Hematopoietic multipotent progenitor cell treated with erythropoietin and hydrocortisone succinate and interleukin-3 and kit ligand, for 8 days (in vitro differentiated cells): ENCODE data around the gene IGFN1.

ENCODE experiments used
- DNase-seq: peaks from one replicate; pipeline ENCODE4 v3.0.0-alpha.2; 2015

Gene IGFN1

DNA sequence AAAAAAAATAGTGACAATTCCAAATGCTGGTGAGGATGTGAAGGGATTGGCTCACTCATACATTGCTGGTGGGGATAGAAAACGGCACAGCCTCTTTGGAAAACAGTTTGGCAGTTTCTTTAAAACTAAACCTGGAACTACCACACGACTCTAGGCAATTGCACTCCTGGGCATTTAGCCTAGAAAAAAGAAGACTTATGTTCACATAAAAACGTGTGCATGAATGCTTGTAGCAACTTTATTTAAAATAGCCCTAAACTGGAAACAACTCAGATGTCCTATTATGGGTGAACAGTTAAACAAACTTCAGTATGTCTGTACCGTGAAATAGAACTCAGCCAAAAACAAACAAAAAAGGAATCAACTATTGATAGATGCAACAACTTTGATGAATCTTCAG lies 26.9 kb upstream of the IGFN1 start:
- DNase-seq, result no peak

DNA sequence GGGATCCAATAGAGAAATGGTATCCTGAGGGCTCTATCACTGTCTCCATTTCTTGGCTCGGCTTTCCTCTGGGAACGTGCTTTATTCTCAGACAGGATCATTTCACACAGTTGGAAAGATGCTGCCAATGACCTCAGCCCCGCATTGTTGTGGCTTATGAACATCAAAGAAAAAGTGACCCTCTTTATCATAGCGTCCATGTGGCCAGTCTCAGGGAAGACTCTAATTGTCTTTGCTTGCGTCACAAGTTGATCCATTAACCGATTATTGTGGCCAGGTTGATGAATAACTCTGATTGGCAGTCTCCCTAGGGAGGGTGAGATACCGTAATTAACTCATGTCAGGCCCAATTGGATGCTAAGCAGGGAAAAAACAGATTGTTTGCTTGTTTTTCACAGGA lies 26.0 kb upstream of the IGFN1 start:
- DNase-seq, result no peak

DNA sequence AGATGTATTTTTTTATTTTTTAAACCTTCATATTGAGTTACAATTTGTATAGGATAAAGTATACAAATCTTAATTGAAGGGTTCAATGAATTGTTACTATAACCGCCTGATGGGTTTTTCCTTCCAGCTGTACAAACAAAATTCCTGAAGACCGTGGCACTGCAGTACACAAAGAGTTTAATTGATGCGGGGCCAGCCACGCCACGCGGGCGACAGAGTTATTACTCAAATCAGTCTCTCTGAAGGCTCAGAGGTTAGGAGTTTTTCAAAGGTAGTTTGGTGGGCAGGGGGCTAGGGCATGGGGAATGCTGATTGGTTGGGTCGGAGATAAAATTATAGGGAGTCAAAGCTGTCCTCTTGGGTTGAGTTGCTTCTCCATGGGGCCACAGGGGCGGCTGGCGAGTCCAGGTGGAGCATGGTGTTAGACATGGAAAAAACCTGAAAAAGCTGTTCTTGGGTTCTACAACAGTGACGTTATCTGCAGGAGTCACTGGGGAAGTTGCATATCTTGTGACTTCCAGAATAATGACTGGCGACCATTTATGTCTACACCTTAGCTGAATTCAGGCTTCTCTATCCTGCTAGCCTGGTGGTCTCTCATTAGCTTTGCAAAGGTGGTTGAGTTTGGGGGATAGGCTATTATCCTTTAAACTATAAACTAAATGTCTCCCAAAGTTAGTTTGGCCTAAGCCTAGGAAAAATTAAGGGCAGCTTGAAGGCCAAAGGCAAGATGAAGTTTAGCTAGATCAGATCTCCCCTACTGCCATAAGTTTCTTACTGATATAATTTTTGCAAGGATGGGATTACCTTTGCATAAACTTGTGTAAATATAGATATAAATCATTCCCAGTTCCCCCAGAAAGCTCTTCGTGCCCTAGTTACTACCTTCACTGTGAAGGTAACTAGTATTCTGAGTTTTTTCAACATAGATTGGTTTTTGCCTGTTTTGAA lies 23.3 kb upstream of the IGFN1 start:
- DNase-seq, result no peak

DNA sequence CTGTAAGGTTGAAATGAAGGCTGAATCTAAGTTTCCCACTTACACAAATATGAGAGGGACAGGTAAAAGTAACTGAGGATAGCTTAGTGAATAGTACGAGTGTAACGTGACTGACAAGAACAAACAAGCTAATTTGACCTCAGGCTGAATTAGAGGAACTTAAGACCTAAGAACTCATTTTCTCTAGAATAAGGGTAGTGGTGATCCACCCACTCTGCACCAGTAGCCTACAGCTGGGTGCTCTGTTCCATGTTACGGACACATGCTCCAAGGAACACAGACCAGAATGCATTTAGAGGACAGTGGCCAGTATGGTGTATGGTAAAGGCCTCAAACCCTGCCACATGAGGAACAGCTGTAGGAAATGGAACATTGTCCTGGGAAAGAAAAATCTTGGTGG lies 21.4 kb upstream of the IGFN1 start:
- no peak for DNase-seq

DNA sequence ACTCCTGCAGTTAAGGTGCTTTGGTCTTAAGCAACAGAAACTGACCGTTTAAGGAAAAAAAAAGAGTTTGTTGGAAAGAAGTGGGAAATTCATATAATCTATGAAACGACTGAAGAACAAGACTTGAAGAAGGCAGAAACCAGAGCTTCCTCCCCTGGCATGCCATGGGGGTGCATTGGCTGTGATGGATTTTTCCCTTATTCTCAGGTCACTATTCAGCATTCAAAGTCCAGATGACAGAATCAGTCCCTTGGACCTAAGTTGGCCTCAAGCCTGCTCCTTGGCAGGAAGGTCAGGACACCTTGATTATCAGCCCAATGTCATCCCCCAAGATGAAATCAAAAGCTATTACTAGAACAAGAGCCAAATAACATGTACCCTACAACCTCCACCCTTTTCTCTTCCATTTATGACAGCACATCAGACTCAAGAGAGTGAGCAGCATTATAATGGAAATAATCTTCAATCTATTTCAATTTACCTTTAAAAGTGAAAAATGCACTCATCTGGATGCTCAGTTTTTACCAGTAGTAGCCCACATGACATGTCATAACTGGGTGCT lies 20.6 kb upstream of the IGFN1 start:
- DNase-seq, result no peak

DNA sequence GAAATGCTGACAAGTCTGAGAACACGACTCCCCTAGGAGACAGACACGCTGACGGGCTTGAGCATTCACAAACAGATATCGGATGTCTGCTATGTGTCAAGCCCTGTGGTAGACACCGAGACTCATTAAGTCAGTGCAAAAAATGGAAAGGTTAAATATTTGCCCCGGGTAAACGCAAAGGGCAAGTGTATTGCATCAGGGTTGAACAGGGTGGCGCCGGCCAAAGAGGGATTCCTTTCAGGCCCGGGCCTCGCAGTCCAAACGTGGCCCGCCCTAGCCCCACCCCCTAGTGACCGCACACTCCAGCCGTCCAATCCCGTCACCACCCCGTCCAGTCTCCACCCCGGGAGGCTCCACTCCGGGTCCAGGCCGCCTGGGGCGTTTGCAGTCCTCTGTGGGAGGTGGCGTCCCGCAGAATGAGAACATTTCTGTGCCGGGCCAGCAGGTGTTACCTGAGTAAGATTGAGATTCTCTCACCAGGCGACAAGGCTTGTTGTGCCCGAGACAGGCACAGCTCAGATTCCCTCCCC lies 20.0 kb upstream of the IGFN1 start:
- DNase-seq, result peak; percentile 86

DNA sequence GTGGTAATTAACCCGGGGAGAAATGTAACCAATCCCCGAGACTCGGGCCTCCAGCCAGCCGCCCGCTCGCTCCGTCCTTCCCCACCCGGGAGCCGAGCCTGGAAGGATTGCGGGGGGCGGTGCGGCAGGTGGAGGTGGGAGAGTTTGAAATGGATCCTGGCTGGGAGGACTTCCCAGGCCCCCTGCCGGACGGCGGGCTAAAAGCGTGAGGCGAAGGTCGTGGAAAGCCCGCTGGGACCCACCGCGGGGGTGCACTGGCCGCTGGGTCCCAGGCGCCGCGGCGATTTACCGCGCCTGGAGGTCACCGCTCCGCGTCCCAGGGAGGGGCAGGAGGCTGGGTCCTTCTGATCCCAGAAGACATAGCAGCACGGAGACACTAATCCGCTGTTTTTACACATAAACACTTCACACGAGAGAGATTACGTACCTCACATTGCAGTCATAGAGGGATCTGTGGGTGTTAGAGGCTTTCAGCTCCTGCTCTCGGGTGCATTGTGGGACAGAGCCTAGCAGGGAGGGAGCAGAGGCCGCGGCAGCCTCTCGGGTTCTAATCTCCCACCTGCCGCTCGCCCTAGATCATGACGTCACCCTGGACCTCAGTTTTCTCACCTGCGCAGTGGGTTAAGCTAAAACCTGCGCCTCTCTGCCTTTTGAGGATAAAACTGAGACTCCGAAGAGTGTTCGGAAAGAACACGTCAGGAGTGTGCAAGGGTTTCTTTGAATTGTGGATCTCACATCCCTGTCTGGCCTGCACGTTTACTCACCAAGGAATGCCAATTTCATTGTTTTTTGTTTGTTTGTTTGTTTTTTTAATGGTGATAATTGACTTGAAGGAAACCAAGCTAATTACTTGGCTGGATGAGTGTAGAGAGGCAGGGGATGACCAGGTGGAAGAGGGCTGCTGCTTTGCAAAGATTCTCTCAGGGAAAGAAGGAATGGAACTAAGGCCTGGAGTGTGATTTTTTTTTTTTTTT lies 19.3 kb upstream of the IGFN1 start:
- DNase-seq, result peak; percentile 44

DNA sequence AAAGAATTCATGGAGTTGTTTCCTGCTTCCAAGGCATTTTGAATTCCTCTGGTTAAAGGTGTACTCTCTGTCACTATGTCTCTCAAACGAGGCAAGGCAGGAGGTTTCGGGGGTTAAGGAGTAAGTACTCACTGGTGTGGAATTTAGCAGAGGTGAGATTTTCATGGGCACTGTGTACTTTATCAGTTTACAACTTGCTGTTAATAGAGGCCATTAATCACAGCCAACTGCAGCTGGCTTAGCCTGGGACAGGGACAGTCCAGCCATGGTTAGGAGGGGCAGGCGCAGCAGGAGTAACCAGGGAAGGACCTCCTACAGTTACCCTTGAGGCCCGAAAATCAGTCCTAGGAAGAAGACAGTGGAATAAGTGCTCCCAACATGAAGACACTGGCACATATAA lies 18.3 kb upstream of the IGFN1 start:
- no peak for DNase-seq

DNA sequence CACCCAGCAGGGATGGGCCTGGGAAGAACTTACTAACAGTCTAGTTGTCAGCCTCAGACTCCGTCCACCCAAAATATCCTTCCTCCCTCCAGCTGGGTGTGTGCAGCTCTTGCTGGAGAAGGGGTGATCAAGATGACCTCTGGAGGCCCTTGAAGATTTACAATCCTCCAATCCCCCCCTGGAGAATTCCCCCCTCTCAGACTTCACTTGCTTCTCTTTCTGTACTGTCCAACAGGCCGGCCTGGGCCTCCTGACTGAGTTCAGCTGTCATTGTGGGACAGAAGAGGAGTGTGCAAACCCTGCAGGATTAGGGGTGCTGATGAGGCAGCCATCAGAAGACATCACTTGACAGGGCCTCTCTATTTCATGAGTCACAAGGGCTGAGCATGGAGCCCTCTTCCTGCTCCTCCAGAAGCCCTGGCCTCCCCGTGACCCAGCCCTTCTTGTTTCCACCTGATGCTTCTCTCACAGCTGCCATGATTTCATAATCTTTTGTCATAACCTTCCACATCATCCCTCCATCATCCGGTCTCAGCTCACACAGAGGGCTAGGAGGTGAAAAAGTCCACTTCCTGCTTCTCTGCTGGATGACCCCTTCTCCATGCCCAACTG lies 17.5 kb upstream of the IGFN1 start:
- no peak for DNase-seq

DNA sequence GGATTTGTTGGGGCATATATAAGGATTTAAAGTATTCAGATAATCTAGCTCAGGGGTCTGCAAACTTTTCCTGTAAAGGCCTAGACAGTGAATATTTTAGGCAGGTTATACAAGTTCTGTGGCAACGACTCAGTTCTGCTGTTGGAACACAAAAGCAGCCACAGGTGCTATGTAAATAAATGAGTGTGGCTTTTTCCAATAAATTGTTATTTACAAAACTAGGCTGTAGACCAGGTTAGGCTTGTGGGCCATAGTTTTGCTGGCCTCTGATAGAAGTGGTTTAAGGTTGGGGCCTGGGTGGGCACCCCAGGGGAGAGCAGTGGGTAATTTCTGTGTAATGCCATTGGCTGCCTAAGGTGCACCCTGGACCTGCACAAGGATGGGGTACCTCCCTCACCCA lies 16.9 kb upstream of the IGFN1 start:
- DNase-seq, result no peak

DNA sequence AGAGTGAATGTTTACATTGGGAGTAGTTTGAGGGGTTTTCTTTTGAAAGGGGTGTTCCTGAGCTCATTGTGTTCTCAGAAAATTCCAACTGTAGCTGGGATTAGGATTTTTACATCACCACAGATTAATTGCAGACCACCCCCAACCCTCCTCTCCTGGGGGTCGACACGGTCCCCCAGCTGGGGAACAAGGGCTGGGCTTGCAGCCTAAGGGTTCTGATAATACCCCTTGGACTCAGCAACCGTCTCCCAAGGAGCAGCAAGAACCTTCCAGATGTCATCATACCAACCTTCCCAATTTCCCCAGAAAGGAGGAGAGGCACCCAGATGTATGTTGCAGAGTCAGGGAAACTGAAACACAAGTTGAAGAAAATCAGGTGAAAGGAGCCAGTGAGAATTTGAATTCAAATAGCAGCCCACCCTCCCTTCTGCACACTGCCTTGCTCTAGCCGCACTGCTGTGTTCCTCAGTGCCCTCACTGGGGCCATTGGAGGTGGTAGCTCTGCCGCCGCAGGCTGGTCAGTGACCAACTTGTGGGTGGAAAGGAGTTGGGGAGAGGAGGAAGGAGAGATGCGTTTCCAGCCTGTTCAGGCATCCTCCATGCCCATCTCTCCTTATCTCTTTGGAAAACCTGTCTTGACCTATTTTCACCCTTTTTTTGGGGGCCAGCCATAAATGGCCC lies 14.7 kb upstream of the IGFN1 start:
- no peak for DNase-seq

DNA sequence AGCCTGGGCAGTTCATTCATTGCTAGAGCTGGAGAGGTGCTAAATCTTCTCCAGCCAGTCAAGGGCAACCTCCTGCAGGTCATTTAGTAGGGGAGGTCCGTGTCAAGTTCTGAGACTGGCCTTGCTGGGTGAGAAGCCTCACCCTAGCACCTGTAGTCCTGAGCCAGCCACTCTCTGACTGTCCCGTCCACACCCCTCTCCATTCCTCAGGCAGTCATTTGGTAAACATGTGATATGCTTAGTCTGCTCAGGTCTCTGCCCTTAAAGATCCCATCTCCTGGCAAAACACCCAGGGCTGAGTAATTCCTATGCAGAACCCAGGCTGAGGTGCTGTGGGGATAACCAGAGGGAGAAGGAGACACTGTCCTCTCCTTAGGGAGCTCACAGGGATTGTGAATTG lies 13.7 kb upstream of the IGFN1 start:
- no peak for DNase-seq

DNA sequence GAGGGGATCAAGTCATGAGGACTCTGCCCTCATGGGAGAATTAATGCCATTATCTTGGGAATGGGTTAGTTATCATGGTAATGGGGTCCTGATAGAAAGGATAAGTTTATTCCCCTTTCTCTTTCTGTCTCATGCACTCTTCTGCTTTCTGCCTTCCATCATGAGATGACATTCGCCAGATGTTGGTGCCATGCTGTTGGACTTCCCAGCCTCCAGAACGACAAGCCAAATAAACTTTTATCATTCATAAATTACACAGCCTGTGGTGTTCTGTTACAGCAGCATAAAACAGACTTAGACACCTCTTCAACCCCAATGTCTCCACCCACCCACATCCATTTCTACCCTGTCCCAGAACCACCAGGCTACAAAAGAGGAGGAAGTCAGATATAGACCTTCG lies 11.9 kb upstream of the IGFN1 start:
- no peak for DNase-seq

DNA sequence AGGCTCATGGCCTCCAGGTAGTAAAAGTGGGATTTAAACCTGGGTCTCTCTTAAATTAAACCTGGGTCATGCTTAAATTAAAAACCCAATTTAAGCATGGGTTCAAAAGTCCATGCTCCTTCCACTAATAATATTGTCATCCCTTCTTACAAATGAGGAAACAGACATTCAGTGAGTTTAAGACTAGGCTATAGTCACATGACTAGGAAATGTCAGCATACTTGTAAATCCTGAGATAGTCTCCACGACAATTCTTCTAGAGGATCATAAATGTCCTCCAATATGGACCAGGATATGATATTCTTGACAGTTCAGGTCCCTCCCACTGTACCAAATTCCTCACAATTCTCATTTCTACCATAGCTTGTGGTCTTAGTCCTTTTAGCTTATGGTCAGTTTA lies 10.5 kb upstream of the IGFN1 start:
- no peak for DNase-seq

DNA sequence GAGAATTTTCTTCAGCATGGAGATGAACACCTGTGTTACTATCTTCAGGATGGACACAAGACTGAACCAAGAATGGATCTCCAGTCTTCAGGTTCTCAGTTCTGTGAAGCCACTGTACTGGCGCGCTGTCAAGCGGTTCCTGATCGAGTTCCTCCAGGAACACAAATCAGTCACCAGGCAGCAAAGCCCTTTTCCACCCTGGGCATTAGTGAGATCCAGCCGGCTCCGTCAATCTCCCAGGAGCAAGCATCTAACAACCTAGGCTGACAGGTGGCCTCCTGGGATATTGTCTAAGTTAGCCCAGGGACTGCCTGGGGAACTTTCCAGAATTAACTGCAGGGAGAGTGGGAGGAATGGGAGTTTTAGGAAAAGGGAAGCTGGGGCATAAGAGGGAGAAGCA lies 9.7 kb upstream of the IGFN1 start:
- no peak for DNase-seq

DNA sequence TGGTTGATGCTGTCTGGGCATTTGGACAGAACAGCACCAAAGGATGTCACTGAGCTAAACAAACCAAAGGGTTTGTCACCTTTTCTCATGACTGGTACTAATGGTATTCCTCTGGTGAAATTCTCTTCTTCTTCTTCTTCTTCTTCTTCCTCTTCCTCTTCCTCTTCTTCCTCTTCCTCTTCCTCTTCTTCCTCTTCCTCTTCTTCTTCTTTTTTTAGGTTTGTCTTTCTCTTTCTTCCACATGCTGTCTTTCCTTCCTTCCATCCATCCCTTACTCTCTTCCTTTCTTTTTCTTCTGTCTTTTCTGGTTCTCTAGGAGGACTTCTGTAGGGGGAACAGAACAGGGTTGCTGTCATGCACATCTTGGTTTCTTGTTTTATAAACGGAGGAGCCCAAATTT lies 9.3 kb upstream of the IGFN1 start:
- no peak for DNase-seq

DNA sequence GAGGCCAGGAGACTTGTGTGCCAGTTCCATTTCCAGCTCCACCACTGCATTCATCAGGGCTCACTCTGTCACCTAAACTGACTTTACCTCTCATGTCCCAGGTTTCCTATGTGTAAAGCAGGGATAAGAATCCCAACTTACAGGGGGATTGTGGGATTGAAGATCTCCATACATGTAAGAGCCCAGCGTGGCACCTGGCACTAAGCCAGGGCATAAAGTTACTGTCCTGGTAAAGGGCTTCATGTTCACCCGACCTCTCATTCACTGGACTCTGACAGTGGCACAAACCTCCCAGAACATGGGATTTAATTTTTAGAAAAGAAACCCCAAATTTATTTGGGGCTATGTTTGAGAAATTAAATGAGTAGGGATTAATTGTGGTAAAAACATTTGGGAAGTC lies 8.9 kb upstream of the IGFN1 start:
- no peak for DNase-seq

DNA sequence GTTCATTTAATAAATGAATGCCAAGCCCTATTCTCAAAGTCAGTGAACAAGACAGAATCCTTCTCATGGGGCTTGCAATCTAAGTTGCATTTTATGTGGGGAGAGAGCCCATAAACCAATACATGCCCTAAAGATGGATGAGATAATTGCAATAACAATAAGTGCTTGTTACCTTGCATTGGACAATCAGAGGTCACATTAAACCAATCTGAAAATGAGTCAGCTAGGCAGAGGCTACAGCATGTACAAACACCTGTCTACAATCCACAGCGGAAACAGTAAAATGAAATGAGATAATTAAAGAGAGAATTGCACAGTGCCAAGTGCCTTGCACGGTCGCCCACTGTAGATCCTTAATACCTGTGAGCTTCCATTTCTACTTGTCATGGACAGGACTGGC lies 7.4 kb upstream of the IGFN1 start:
- DNase-seq, result no peak

DNA sequence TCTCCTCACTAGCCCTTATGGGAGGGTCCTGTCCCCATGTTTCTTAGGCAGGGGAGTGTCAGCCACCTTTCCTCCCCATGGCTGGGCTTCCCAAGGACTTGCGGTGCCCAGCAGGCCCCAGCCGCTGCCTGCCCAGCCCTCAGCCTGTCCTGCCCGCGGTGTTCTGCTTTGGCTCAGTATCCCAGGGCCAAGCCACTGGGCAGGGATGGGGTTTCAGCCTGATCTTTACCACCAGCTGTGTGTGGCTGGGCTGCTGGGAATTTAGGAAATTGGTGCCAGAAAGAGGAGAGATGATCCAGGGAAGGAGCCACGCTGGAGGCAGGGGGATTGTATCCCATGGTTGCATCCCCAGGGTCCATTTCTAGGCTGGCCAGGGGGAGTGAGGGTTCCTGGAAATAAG lies 6.9 kb upstream of the IGFN1 start:
- no peak for DNase-seq

DNA sequence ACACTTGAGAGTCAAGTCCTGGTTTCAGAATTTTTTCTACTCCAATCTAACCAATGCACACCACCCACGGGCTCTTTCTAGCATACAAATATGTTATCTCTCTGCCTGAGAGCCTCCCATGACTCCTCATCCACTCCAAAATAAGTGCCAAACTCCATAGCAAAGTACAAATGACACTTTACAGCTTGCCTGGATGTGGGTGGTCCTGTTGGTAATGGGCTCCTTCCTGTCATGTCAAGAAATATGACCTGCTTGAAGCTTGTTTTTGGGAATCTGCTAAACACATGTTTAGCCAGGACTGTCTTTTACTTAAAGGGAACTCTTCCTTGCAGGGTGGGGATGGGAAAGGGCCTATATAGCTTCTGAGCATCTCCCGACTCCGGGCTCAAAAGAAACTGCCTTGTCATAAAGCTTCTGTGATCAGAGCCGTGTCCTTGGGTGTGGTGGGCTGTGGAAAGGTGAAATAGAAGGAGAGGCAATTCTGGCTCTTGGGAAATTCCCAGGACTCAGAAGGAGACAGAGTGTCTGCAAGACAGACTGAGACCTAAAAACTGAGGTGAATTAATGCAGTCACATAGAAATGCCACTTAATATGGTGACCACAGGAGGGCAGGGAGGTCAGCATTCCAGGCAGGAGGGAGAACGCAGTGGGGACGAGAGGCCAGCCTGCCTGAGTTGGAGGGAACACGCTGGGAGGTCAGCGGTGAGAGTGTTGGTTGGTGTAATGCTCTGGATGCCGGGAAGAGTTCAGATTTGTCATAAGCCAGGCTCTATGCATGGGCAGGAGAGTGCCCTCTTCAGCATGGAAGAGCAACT lies 6.1 kb upstream of the IGFN1 start:
- DNase-seq, result peak; percentile 40

DNA sequence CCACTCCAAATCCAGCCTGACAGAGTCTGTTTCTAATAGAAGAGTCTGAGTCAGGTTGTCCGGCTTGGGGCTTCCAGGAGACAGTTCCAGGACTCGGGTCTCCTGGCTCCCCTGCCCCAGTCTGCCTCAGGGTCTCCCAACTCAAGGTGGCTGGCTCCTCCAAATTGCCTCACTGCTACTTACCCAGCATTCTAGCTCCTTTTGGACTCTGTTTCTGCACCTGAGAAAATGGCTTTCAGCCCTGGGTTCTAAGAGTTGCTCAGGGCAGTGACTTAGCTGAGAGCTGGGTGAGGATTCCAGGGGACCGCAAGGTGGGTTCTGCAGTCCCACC lies 5.5 kb upstream of the IGFN1 start:
- DNase-seq, result no peak
